Measurements from ENCODE around the gene OSMR.

- TF ChIP-seq CTCF (IDR thresholded peaks at IDR 0.05) (no peak), POLR2A (IDR thresholded peaks at IDR 0.05; ENCODE audit: low read depth) (no peak), POLR2AphosphoS5 (IDR thresholded peaks at IDR 0.05) (no peak)
Observed at GRCh38 chr5:38808666-38809343, 37.0 kb upstream of the OSMR start.
